Measurements from ENCODE around the gene TDO2.

The TDO2 gene

DNA sequence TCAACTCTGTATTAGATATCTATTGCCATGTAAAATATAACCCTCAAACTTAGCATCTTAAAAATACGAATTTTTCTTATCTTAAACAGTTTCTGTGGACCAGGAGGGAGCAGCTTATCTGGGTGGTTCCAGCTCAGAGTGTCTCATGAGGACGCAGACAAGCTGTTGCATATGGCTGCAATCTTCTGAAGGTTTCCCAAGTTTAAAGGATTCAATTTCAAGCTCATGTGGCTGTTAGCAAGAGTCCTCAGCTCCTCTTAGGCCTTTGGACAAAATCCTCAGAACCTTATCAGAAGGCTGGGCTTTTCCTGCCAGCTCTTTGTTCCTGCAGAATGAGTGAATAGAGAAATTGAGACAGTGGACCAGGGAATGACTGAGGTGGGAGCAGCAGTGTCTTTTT lies 53.0 kb downstream of the TDO2 start:
- H3K4me3 ChIP-seq (ENCODE audit: low read depth, low read length): no peak overlapping the region
- TF ChIP-seq, protein P1, sequence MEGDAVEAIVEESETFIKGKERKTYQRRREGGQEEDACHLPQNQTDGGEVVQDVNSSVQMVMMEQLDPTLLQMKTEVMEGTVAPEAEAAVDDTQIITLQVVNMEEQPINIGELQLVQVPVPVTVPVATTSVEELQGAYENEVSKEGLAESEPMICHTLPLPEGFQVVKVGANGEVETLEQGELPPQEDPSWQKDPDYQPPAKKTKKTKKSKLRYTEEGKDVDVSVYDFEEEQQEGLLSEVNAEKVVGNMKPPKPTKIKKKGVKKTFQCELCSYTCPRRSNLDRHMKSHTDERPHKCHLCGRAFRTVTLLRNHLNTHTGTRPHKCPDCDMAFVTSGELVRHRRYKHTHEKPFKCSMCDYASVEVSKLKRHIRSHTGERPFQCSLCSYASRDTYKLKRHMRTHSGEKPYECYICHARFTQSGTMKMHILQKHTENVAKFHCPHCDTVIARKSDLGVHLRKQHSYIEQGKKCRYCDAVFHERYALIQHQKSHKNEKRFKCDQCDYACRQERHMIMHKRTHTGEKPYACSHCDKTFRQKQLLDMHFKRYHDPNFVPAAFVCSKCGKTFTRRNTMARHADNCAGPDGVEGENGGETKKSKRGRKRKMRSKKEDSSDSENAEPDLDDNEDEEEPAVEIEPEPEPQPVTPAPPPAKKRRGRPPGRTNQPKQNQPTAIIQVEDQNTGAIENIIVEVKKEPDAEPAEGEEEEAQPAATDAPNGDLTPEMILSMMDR (conservative IDR thresholded peaks at IDR 0.05; ENCODE audit: low read depth, low read length): no peak
- DNase-seq (ENCODE audit: low read depth): no peak

DNA sequence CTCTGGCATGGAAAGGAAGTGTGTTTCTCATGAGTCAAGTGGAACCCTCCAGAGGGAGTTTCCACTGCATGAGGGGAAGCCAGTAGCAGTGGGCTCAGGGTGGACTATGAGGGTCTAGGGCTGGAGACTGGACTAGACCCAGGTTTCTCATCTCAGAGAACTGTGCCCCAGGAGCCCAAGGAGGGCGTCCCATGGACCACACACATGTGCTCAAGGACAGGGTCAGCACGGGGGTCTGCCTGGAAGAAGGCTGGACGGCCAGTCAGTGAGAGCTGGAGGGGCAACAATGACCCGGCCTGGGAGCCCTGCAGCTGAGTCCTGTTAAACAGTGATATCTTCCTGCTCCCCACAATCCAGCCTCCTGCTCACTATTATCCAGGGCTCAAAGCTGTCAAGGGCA lies 55.9 kb downstream of the TDO2 start:
- no peak for DNase-seq (ENCODE audit: low read depth)
- TF ChIP-seq, protein P1 (conservative IDR thresholded peaks at IDR 0.05; ENCODE audit: low read depth, low read length): no peak
- no peak overlapping the region for H3K4me3 ChIP-seq (ENCODE audit: low read depth, low read length)

DNA sequence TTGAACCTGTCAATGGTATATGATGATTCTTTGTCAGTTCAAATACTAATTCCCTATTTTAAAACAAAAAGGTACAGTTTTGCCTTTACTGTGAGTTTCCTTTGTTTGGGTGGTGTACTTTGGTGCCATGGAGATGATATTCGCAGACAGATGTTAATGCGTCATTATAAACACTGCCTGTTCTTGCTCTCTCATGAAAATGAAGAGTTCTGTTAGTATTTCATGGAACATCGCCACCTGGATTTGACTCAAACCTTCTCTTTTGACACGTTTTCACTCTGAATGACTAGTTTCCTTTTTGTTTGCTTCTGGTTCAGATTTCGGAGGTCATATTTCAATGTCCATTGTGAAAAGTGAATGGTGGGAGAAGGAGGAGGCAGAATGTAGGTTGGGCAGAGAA lies 57.0 kb downstream of the TDO2 start:
- TF ChIP-seq, protein P1 (conservative IDR thresholded peaks at IDR 0.05; ENCODE audit: low read depth, low read length): no peak
- peak; percentile 34 for DNase-seq (ENCODE audit: low read depth)

DNA sequence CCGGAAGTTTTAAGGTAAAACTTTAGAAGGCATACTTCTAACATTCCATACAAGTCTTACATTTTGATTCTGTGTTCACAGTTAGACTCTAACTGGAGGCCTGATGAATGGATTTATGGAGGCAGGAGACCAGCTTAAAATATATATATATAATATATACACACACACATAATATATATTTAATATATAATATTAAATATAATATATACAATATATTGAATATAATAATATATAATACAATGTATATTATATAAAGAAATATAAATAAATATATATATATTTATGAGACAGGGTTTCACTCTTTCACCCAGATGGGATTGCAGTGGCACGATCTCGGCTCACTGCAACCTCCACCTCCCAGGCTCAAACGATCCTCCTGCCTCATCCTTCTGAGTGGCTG lies 58.1 kb downstream of the TDO2 start:
- no peak overlapping the region for H3K4me3 ChIP-seq (ENCODE audit: low read depth, low read length)
- TF ChIP-seq, protein P1 (conservative IDR thresholded peaks at IDR 0.05; ENCODE audit: low read depth, low read length): no peak
- no peak for DNase-seq (ENCODE audit: low read depth)

More for the DNA sequence above, 57.0 kb downstream of the TDO2 start:
- H3K4me3 ChIP-seq (ENCODE audit: low read depth, low read length): no peak overlapping the region

DNA sequence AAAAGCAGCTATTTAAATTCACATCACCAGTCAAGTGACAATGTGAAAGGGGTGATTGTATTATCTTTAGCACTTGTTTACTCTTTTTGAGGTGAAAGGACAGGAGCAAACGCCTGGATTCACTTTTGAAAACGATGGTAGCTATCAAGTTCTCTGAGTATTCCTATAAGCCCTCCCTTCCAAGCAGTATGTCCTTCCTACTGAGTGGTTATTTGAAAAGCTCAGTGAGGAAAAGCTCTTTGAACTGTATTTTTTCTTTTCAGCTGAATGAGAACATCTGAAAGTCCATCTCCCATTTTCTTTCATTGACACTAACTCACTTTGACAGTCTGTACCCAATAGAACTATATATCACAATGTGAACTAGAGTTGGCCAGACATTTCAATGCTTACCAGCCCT lies 59.3 kb downstream of the TDO2 start:
- no peak for DNase-seq (ENCODE audit: low read depth)
- TF ChIP-seq, protein P1 (conservative IDR thresholded peaks at IDR 0.05; ENCODE audit: low read depth, low read length): no peak

DNA sequence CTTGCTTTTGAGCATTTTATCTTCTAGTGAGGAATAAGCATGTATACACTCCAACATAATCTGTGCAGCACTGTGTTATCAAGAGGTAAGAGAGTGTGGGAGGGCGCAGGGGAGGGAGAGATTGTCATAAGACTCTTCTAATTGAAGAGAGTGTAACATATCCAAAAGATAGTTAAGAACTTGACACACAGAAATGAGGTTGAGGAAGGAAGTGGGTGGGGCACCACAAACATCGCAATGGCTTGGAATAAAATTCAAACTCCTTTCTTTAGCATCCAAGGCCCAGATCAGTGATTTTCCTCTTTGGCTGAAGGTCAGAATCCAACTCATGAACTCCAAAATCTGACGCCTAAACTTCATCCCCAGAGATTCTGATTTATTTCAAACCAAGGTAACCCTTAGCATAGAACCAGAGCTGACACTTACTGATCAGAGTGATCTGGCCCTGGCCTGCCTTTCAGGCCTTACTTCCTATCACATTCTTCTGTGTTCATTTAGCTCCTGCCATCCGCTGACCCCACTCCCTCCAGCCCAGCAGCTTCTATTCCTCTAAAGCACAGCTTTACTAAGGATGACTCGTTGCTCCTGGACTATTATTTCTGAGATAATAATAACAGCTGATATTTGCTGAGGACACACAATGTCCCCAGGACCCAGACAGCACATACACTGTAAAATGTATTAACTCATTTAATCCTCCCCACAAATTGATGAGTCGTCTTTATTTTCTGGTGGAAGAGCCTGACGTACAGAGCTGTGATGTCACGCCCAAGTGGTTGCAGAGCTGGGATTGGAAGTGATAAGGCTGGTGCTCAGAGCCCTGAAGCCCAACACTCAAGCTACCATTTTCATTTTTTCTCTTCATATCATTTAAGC lies 60.8 kb downstream of the TDO2 start:
- no peak overlapping the region for H3K4me3 ChIP-seq (ENCODE audit: low read depth, low read length)
- DNase-seq (ENCODE audit: low read depth): peak; percentile 13
- TF ChIP-seq, protein P1 (conservative IDR thresholded peaks at IDR 0.05; ENCODE audit: low read depth, low read length): no peak

More for the DNA sequence above, 59.3 kb downstream of the TDO2 start:
- H3K4me3 ChIP-seq (ENCODE audit: low read depth, low read length): no peak overlapping the region

DNA sequence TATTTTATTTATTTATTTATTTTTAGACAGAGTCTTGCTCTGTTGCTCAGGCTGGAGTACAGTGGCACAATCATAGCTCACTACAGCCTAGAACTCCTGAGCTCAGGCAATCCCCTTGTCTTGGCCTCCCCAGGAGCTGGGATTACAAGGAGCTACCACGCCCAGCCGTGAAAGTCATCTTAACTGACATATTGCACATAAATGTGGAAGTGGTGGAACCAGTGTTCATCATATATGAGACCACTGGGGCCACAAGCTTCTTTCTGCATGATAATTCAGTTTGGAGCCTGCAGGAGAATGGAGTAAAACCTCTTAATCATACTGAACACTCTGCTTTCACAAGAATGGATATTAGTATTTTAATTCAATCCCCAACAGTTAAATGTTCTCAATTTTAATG lies 62.7 kb downstream of the TDO2 start:
- TF ChIP-seq, protein P1 (conservative IDR thresholded peaks at IDR 0.05; ENCODE audit: low read depth, low read length): no peak
- no peak overlapping the region for H3K4me3 ChIP-seq (ENCODE audit: low read depth, low read length)
- DNase-seq (ENCODE audit: low read depth): no peak

All from choroid plexus epithelial cell (primary cell).